AG04449 (cell line): ENCODE data around the gene TOX2.

Experiments
- CTCF ChIA-PET: fragments of 350-600 bp; formaldehyde crosslinking; extraction: SDS; loops from one replicate; lab custom pipeline; 2021; ENCODE audit warnings: antibody characterized with exemption; lab: Yijun Ruan, JAX
- POLR2A ChIA-PET: fragments of 400-600, 350-600 bp; formaldehyde crosslinking; extraction: SDS; loops from one replicate; lab custom pipeline; 2020; ENCODE audit warnings: antibody characterized with exemption, inconsistent platforms; lab: Yijun Ruan, JAX
- DNase-seq: peaks from one replicate; pipeline ENCODE4 v3.0.0-alpha.2; 2010; ENCODE audit warnings: low read depth, low spot score
- H3K4me3 ChIP-seq: 2 replicates; pipeline ENCODE4 v1.5.1; 2011; ENCODE audit warnings: low read depth, mild to moderate bottlenecking, control low read depth, low read length
- CTCF ChIP-seq: IDR thresholded peaks from one replicate; pipeline ENCODE4 v1.5.1; 2011; ENCODE audit warnings: mild to moderate bottlenecking, moderate library complexity, low read length, control low read depth, inconsistent platforms; ENCODE audit not compliant: insufficient read depth; ENCODE audit errors: missing control alignments

TOX2 gene

GRCh38 chr20:44052166-44052565 lies 137.5 kb downstream of the TOX2 start:
- TF ChIP-seq CTCF: no peak
- POLR2A ChIA-PET: no interaction called here
- CTCF ChIA-PET: interaction anchor here (1.2 kb wide), 1 partner anchor 10 kb away, joined by 3 read pairs; no protein-coding TSS in a partner anchor
- H3K4me3 ChIP-seq: no peak overlapping the region
- no peak for DNase-seq

- TF ChIP-seq CTCF: no peak
- no peak for DNase-seq
- ChIA-PET CTCF (no interaction called here), POLR2A (no interaction called here)
- no peak overlapping the region for H3K4me3 ChIP-seq
Observed at GRCh38 chr20:44053046-44053445, 138.4 kb downstream of the TOX2 start.

GRCh38 chr20:44054118-44054517 lies 139.5 kb downstream of the TOX2 start:
- ChIA-PET CTCF (no interaction called here), POLR2A (no interaction called here)
- DNase-seq: no peak
- no peak overlapping the region for H3K4me3 ChIP-seq
- TF ChIP-seq CTCF: no peak

GRCh38 chr20:44054849-44055248 lies 140.2 kb downstream of the TOX2 start:
- CTCF ChIA-PET: no interaction called here
- DNase-seq: no peak
- POLR2A ChIA-PET: no interaction called here
- no peak for TF ChIP-seq CTCF
- no peak overlapping the region for H3K4me3 ChIP-seq

GRCh38 chr20:44056010-44056698 lies 141.5 kb downstream of the TOX2 start:
- POLR2A ChIA-PET: no interaction called here
- DNase-seq: no peak
- H3K4me3 ChIP-seq: no peak overlapping the region
- TF ChIP-seq CTCF: peak; percentile 58
- CTCF ChIA-PET: interaction anchor here (1.9 kb wide), 1 partner anchor 24 kb away, joined by 6 read pairs; no protein-coding TSS in a partner anchor

- ChIA-PET CTCF (interaction anchor here (1.9 to 2.7 kb wide), 3 partner anchors 22 to 308 kb away, joined by 6 to 13 read pairs (median 10); no protein-coding TSS in a partner anchor), POLR2A (no interaction called here)
- H3K4me3 ChIP-seq: no peak overlapping the region
- no peak for TF ChIP-seq CTCF
- DNase-seq: no peak
Observed at GRCh38 chr20:44057698-44058675, 143.3 kb downstream of the TOX2 start.
